HepG2 (cell line): ENCODE results near the gene MGST1. TPM values are rescaled to one million over a fixed set of nuclear protein-coding genes. Genes with fewer than 3 reads are reported as not detected.
A peak's percentile ranks its signal among the peaks of the same experiment; 100 is the strongest.

Experiments used
- ATAC-seq: fragments of 200-7000 bp; cut with Tn5 transposase; 3 replicates; pipeline ENCODE4 v1.9.1; 2020; ENCODE audit warnings: mild to moderate bottlenecking, moderate library complexity
- BruUV-seq: library from RNA; stranded (reverse); fragments of 400-500 nt; replicated peaks from 2 replicates; lab custom pipeline; 2021; lab: Mats Ljungman, UMichigan
- CTCF ChIA-PET: fragments of 300-600 bp; formaldehyde crosslinking; extraction: SDS; loops from one replicate; lab custom pipeline; 2021; ENCODE audit warnings: low total read pairs, inconsistent platforms, low intra/inter-chr PET ratio; lab: Yijun Ruan, JAX
- POLR2A ChIA-PET: fragments of 350-600 bp; sonication (Branson Sonifier 250); formaldehyde crosslinking; loops from one replicate; lab custom pipeline; 2020; ENCODE audit warnings: antibody characterized with exemption, inconsistent platforms; lab: Yijun Ruan, JAX
- DNase-seq: peaks from one replicate; pipeline ENCODE4 v3.0.0-alpha.2; 2015; ENCODE audit warnings: low spot score
- FAIRE-seq: peaks from 3 replicates; lab custom pipeline; 2011; peaks lifted over from hg19 to GRCh38; lab: Jason Lieb, UNC
- H2AFZ ChIP-seq: one replicate; pipeline ENCODE4 v1.6.1; 2011; ENCODE audit warnings: low read length, inconsistent platforms
- H3K27ac ChIP-seq: fragments of 300-600 bp; 3 replicates; pipeline ENCODE4 v1.8.0; 2011; ENCODE audit warnings: mixed run types, mild to moderate bottlenecking, mixed read lengths, low read length, inconsistent platforms; ENCODE audit not compliant: insufficient read depth; ENCODE audit errors: extremely low read length
- H3K27me3 ChIP-seq, 2 experiments: fragments of 200-600 bp in 1 of 2; 2 replicates in 1 of 2; 3 replicates in 1 of 2; pipeline versions ENCODE4 v1.6.0 to v1.8.0; 2011; ENCODE audit warnings: low read length in 2 of 2, mild to moderate bottlenecking in 2 of 2, moderate library complexity in 2 of 2, inconsistent platforms in 1 of 2; ENCODE audit not compliant: insufficient read depth in 2 of 2, control insufficient read depth in 1 of 2
- H3K36me3 ChIP-seq, 2 experiments: fragments of 200-600 bp in 1 of 2; replicated peaks in 1 of 2; 2 replicates in 1 of 2; 3 replicates in 1 of 2; pipeline versions ENCODE4 v1.5.1 to v1.8.0; 2011; ENCODE audit warnings: low read length in 2 of 2, inconsistent platforms in 1 of 2; ENCODE audit not compliant: insufficient read depth in 2 of 2, control insufficient read depth in 1 of 2
- H3K4me1 ChIP-seq: 2 replicates; pipeline ENCODE4 v1.5.1; 2012; ENCODE audit warnings: low read length, inconsistent platforms; ENCODE audit not compliant: insufficient read depth
- H3K4me2 ChIP-seq: 2 replicates; pipeline ENCODE4 v1.6.0; 2011; ENCODE audit warnings: low read depth, low read length, inconsistent platforms
- H3K4me3 ChIP-seq, 3 experiments: fragments of 200-600 bp in 1 of 3; sonication (generic), shearing (Covaris generic) in 1 of 3; replicated peaks in 1 of 3; 2 replicates each; pipeline ENCODE4 v1.5.1; 2011 to 2016; ENCODE audit warnings: low read length in 3 of 3, inconsistent platforms in 2 of 3, low read depth in 2 of 3, mild to moderate bottlenecking in 2 of 3, control low read depth in 1 of 3, mixed read lengths in 1 of 3; ENCODE audit not compliant: insufficient read depth in 1 of 3
- H3K79me2 ChIP-seq: one replicate; pipeline ENCODE4 v1.6.1; 2011; ENCODE audit warnings: low read length, inconsistent platforms; ENCODE audit not compliant: insufficient read depth
- H3K9ac ChIP-seq: 2 replicates; pipeline ENCODE4 v1.6.0; 2011; ENCODE audit warnings: mild to moderate bottlenecking, low read depth, low read length, inconsistent platforms; ENCODE audit not compliant: insufficient read depth
- H3K9me3 ChIP-seq: 2 replicates; pipeline ENCODE4 v1.5.1; 2012; ENCODE audit warnings: mild to moderate bottlenecking, low read length
- H4K20me1 ChIP-seq: 2 replicates; pipeline ENCODE4 v1.6.0; 2011; ENCODE audit warnings: inconsistent platforms, mild to moderate bottlenecking, low read length, moderate library complexity; ENCODE audit not compliant: insufficient read depth
- ELF4 ChIP-seq: sonication (generic); formaldehyde crosslinking; IDR thresholded peaks from 2 replicates; pipeline ENCODE4 v1.5.0; 2020; ENCODE audit warnings: missing genetic modification reagents, mild to moderate bottlenecking, moderate library complexity, borderline replicate concordance
- HNF4A ChIP-seq: sonication (generic); formaldehyde crosslinking; IDR thresholded peaks from 2 replicates; pipeline ENCODE4 v1.4.0; 2020; ENCODE audit warnings: missing genetic modification reagents
- KDM3A ChIP-seq: IDR thresholded peaks from 2 replicates; pipeline ENCODE4 v1.6.1; 2018; ENCODE audit warnings: low read depth, missing compliant biosample characterization
- NCOR1 ChIP-seq: fragments of 200-600 bp; sonication (generic); IDR thresholded peaks from 2 replicates; pipeline ENCODE4 v1.7.0; 2017; ENCODE audit warnings: antibody characterized with exemption, low read length, borderline replicate concordance
- NFE2L1 ChIP-seq: sonication (generic); formaldehyde crosslinking; IDR thresholded peaks from 2 replicates; pipeline ENCODE4 v1.4.0; 2020; ENCODE audit warnings: missing genetic modification reagents, mild to moderate bottlenecking, borderline replicate concordance
- NFKBIZ ChIP-seq: IDR thresholded peaks from 2 replicates; pipeline ENCODE4 v1.6.1; 2018; ENCODE audit warnings: missing genetic modification reagents, missing compliant biosample characterization
- NR2F6 ChIP-seq, 2 experiments: IDR thresholded peaks; 2 replicates each; pipeline ENCODE4 v1.6.1; 2016; ENCODE audit warnings: antibody characterized with exemption in 1 of 2, mild to moderate bottlenecking in 1 of 2
- RXRB ChIP-seq: IDR thresholded peaks from 2 replicates; pipeline ENCODE4 v1.6.1; 2016; ENCODE audit warnings: borderline replicate concordance, missing genetic modification reagents, missing compliant biosample characterization
- SOX5 ChIP-seq: IDR thresholded peaks from 2 replicates; pipeline ENCODE4 v1.6.1; 2016; ENCODE audit warnings: borderline replicate concordance
- SPEN ChIP-seq: sonication (generic); formaldehyde crosslinking; IDR thresholded peaks from 2 replicates; pipeline ENCODE4 v1.5.1; 2020; ENCODE audit warnings: low read depth, mild to moderate bottlenecking, missing genetic modification reagents
- STAT5B ChIP-seq: sonication (generic); formaldehyde crosslinking; IDR thresholded peaks from 2 replicates; pipeline ENCODE4 v1.4.0; 2020; ENCODE audit warnings: missing genetic modification reagents
- TBX3 ChIP-seq: fragments of 450-650 bp; IDR thresholded peaks from 2 replicates; pipeline ENCODE4 v1.6.1; 2017; ENCODE audit warnings: antibody characterized with exemption, mild to moderate bottlenecking, inconsistent platforms, borderline replicate concordance
- ZNF746 ChIP-seq: sonication (generic); formaldehyde crosslinking; IDR thresholded peaks from 2 replicates; pipeline ENCODE4 v1.8.0; 2022; ENCODE audit warnings: mild to moderate bottlenecking, missing genetic modification reagents
- ZNF761 ChIP-seq: sonication (generic); formaldehyde crosslinking; conservative IDR thresholded peaks from 2 replicates; pipeline ENCODE4 v1.4.0; 2020; ENCODE audit warnings: mild to moderate bottlenecking, missing genetic modification reagents
- WGBS: methylation state at CpG from one replicate; pipeline ENCODE4 v1.1.6; 2017; ENCODE audit warnings: low lambda C conversion rate; 5-methylcytosine and 5-hydroxymethylcytosine counted together
- in situ Hi-C: cut with HindIII; loops from 2 replicates; pipeline ENCODE4 v1.10.0; 2017; ENCODE audit warnings: low pct_unique_long_range_greater_than_20kb; ENCODE audit not compliant: extremely low pct_ligation_motif_present
- intact Hi-C: fragments of 100-400 bp; cut with micrococcal nuclease; formaldehyde crosslinking; loops from one replicate; pipeline ENCODE4 v1.10.0; 2022; ENCODE audit not compliant: unreplicated experiment
- polyA plus RNA-seq, 8 experiments: library from polyadenylated mRNA; depleted of rRNA in 3 of 8; stranded (reverse) in 7 of 8; unstranded in 1 of 8; fragments of >200 nt; fragmentation: Illumina TruSeq in 4 of 8; extraction: Trizol in 4 of 8; gene quantifications; 2 replicates each; pipeline versions ENCODE4 v1.2.1 to v1.2.3, GENCODE V29; 2011 to 2016; ENCODE audit warnings: low read depth in 4 of 8, missing spikeins in 1 of 8, mixed read lengths in 1 of 8; ENCODE audit not compliant: insufficient read depth in 1 of 8
- total RNA-seq, 5 experiments: library from RNA; depleted of rRNA; stranded (reverse); fragments of >200 nt; fragmentation: Illumina TruSeq; extraction: Trizol; gene quantifications; 2 replicates each; pipeline ENCODE4 v1.2.3, GENCODE V29; 2016; ENCODE audit warnings: low read depth in 1 of 5
- TF ChIP-seq, protein P1 (sequence below): IDR thresholded peaks from 2 replicates; pipeline ENCODE4 v1.4.0; 2020; ENCODE audit warnings: mild to moderate bottlenecking, missing genetic modification reagents
- TF ChIP-seq, protein P2 (sequence below): sonication (generic); formaldehyde crosslinking; IDR thresholded peaks from 2 replicates; pipeline ENCODE4 v1.4.0; 2020; ENCODE audit warnings: missing genetic modification reagents
- TF ChIP-seq, protein P3 (sequence below): sonication (generic); formaldehyde crosslinking; IDR thresholded peaks from 2 replicates; pipeline ENCODE4 v1.4.0; 2020; ENCODE audit warnings: missing genetic modification reagents

The MGST1 gene
- total and polyA plus RNA-seq, 2 of the 13 experiments (the other 11 are each of a cell fraction or from before 2014, with no cell fraction given) = 119 to 152 TPM

DNA sequence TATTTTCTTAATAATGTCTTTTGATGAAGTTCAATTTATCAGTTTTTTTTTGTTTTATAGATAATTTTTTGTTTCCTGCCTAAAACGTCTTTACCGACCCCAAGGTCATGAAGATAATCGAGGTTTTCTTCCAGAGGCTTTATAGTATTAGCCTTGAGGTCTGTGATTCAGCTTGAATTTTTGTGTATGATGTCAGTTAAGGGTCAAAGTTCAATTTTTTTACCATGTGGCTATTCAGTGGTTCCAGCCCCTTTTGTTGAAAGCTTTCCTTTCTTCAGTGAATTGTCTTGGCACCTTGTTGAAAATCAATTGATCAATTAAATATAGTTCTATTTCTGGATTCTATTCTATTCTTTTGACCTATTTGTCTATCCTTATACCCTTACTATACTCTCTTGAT is 3.2 kb upstream of the MGST1 start:
- Histone ChIP-seq H3K36me3 (no peaks in the 10 kb centered on the region), H3K9ac (no peak overlapping the region), H3K27me3 (no peaks in the 10 kb centered on the region), H3K4me2 (peak overlapping the region; percentile 37; the same call in 1 of the 2 replicates), H3K4me1 (peaks cover 33% of the 10 kb centered on the region), H3K79me2 (peaks cover 18% of the 10 kb centered on the region), H3K4me3 (no peak overlapping the region), H2AFZ (no peak overlapping the region), H4K20me1 (no peaks in the 10 kb centered on the region), H3K27ac (no peak overlapping the region), H3K9me3 (no peaks in the 10 kb centered on the region)
- DNase-seq = peak; percentile 41
- no TSS peak for BruUV-seq
- WGBS = 2% methylated on average over 3 of the region's 3 CpGs
- POLR2A ChIA-PET = no interaction called here
- CTCF ChIA-PET = no interaction called here
- FAIRE-seq = no peak
- intact Hi-C loops = no loop called here
- in situ Hi-C loops = no loop called here
- ATAC-seq = no peak
- TF ChIP-seq, protein P1, sequence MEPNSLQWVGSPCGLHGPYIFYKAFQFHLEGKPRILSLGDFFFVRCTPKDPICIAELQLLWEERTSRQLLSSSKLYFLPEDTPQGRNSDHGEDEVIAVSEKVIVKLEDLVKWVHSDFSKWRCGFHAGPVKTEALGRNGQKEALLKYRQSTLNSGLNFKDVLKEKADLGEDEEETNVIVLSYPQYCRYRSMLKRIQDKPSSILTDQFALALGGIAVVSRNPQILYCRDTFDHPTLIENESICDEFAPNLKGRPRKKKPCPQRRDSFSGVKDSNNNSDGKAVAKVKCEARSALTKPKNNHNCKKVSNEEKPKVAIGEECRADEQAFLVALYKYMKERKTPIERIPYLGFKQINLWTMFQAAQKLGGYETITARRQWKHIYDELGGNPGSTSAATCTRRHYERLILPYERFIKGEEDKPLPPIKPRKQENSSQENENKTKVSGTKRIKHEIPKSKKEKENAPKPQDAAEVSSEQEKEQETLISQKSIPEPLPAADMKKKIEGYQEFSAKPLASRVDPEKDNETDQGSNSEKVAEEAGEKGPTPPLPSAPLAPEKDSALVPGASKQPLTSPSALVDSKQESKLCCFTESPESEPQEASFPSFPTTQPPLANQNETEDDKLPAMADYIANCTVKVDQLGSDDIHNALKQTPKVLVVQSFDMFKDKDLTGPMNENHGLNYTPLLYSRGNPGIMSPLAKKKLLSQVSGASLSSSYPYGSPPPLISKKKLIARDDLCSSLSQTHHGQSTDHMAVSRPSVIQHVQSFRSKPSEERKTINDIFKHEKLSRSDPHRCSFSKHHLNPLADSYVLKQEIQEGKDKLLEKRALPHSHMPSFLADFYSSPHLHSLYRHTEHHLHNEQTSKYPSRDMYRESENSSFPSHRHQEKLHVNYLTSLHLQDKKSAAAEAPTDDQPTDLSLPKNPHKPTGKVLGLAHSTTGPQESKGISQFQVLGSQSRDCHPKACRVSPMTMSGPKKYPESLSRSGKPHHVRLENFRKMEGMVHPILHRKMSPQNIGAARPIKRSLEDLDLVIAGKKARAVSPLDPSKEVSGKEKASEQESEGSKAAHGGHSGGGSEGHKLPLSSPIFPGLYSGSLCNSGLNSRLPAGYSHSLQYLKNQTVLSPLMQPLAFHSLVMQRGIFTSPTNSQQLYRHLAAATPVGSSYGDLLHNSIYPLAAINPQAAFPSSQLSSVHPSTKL (CRISPR knock-in tag) = no peak
- TF ChIP-seq HNF4A (peak; percentile 33; the same call in 1 of the 2 replicates), SPEN (CRISPR knock-in tag) (no peak), NR2F6 (IDR thresholded peaks at IDR 0.05) (peak; percentile 42; the same call in 1 of the 2 replicates), NR2F6 (CRISPR knock-in tag; IDR thresholded peaks at IDR 0.05) (no peak), ZNF746 (CRISPR knock-in tag) (no peak), NCOR1 (peak; percentile 52; the same call in 1 of the 2 replicates), STAT5B (CRISPR knock-in tag) (no peak), ZNF761 (no peak), NFE2L1 (CRISPR knock-in tag) (no peak), SOX5 (CRISPR knock-in tag) (0 out of 2 replicates have a peak, but pooled peaks have one; percentile 9), ELF4 (CRISPR knock-in tag) (no peak), RXRB (no peak), TBX3 (no peak), NFKBIZ (CRISPR knock-in tag) (no peak), KDM3A (CRISPR knock-in tag) (no peak)
- TF ChIP-seq, protein P2, sequence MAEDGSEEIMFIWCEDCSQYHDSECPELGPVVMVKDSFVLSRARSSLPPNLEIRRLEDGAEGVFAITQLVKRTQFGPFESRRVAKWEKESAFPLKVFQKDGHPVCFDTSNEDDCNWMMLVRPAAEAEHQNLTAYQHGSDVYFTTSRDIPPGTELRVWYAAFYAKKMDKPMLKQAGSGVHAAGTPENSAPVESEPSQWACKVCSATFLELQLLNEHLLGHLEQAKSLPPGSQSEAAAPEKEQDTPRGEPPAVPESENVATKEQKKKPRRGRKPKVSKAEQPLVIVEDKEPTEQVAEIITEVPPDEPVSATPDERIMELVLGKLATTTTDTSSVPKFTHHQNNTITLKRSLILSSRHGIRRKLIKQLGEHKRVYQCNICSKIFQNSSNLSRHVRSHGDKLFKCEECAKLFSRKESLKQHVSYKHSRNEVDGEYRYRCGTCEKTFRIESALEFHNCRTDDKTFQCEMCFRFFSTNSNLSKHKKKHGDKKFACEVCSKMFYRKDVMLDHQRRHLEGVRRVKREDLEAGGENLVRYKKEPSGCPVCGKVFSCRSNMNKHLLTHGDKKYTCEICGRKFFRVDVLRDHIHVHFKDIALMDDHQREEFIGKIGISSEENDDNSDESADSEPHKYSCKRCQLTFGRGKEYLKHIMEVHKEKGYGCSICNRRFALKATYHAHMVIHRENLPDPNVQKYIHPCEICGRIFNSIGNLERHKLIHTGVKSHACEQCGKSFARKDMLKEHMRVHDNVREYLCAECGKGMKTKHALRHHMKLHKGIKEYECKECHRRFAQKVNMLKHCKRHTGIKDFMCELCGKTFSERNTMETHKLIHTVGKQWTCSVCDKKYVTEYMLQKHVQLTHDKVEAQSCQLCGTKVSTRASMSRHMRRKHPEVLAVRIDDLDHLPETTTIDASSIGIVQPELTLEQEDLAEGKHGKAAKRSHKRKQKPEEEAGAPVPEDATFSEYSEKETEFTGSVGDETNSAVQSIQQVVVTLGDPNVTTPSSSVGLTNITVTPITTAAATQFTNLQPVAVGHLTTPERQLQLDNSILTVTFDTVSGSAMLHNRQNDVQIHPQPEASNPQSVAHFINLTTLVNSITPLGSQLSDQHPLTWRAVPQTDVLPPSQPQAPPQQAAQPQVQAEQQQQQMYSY (CRISPR knock-in tag) = no peak
- TF ChIP-seq, protein P3, sequence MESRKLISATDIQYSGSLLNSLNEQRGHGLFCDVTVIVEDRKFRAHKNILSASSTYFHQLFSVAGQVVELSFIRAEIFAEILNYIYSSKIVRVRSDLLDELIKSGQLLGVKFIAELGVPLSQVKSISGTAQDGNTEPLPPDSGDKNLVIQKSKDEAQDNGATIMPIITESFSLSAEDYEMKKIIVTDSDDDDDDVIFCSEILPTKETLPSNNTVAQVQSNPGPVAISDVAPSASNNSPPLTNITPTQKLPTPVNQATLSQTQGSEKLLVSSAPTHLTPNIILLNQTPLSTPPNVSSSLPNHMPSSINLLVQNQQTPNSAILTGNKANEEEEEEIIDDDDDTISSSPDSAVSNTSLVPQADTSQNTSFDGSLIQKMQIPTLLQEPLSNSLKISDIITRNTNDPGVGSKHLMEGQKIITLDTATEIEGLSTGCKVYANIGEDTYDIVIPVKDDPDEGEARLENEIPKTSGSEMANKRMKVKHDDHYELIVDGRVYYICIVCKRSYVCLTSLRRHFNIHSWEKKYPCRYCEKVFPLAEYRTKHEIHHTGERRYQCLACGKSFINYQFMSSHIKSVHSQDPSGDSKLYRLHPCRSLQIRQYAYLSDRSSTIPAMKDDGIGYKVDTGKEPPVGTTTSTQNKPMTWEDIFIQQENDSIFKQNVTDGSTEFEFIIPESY = no peak
